Heart right ventricle (tissue), 16 donors: ENCODE results near the gene BMPR1A. TPM values are rescaled to one million over a fixed set of nuclear protein-coding genes. Genes with fewer than 3 reads are reported as not detected.

Experiments
- ATAC-seq, 8 donors: fragments of 200-7000 bp; cut with Tn5 transposase; one replicate each; pipeline ENCODE4 v1.9.1; 2020; ENCODE audit warnings: mild to moderate bottlenecking in 8 of 8, moderate library complexity in 8 of 8, moderate number of reproducible peaks in 1 of 8
- DNase-seq, 2 donors: peaks; one replicate each; pipeline ENCODE4 v3.0.0-alpha.2; 2020
- H3K27ac ChIP-seq, 10 donors: fragments of 200-600 bp; sonication (generic) in 2 of 10; one replicate each; pipeline versions ENCODE4 v1.5.0 to v1.8.0; 2020 to 2022; ENCODE audit warnings: mild to moderate bottlenecking in 3 of 10
- H3K27me3 ChIP-seq, 7 donors: fragments of 200-600 bp; one replicate each; pipeline ENCODE4 v1.8.0; 2021 to 2022; ENCODE audit warnings: mild to moderate bottlenecking in 2 of 7
- H3K36me3 ChIP-seq, 9 donors: fragments of 200-600 bp; sonication (generic) in 1 of 9; one replicate each; pipeline versions ENCODE4 v1.5.0 to v1.8.0; 2020 to 2022; ENCODE audit warnings: mild to moderate bottlenecking in 2 of 9
- H3K4me1 ChIP-seq, 9 donors: fragments of 200-600 bp; sonication (generic) in 1 of 9; one replicate each; pipeline versions ENCODE4 v1.5.0 to v1.8.0; 2020 to 2022; ENCODE audit warnings: mild to moderate bottlenecking in 4 of 9
- H3K4me3 ChIP-seq, 10 donors: fragments of 200-600 bp; sonication (generic) in 2 of 10; one replicate each; pipeline versions ENCODE4 v1.5.0 to v1.8.0; 2020 to 2022; ENCODE audit warnings: mild to moderate bottlenecking in 7 of 10, moderate library complexity in 2 of 10
- H3K9me3 ChIP-seq, 11 donors: fragments of 200-600 bp in 10 of 11; sonication (generic) in 2 of 11; one replicate each; pipeline versions ENCODE4 v1.5.0 to v1.8.0; 2013 to 2022; ENCODE audit warnings: mild to moderate bottlenecking in 2 of 11, control low read depth in 1 of 11, moderate library complexity in 1 of 11
- WGBS, 2 donors: extraction: QIAGEN DNeasy Blood & Tissue Kit; methylation state at CpG; one replicate each; pipeline ENCODE4 v1.1.7; 2013; ENCODE audit warnings: inconsistent platforms in 1 of 2; 5-methylcytosine and 5-hydroxymethylcytosine counted together
- intact Hi-C, 10 donors: fragments of 100-400 bp; cut with DNase I; formaldehyde crosslinking; loops; one replicate each; pipeline versions ENCODE4 v1.11.1 to v1.14.2; 2022
- polyA plus RNA-seq, 2 donors: library from polyadenylated mRNA; stranded (reverse); fragments of 200-250 nt; gene quantifications; one replicate each; pipeline ENCODE4 v1.2.3, GENCODE V29; 2013
- total RNA-seq, 10 donors: library from RNA; stranded (reverse); fragmentation: NEBNext Ultra II Directional in 3 of 10; extraction: Animal tissue kit (Norgen Biotek cat#: 25700) in 3 of 10; gene quantifications; one replicate each; pipeline versions ENCODE4 v1.2.1 to v1.2.4, GENCODE V29; 2021 to 2023
- TF ChIP-seq, protein P1 (sequence below), 9 donors: fragments of 200-600 bp; sonication (generic) in 2 of 9; IDR thresholded peaks; one replicate each; pipeline versions ENCODE4 v1.5.0 to v1.8.0; 2021 to 2022; ENCODE audit warnings: antibody characterized with exemption in 9 of 9, mild to moderate bottlenecking in 5 of 9, moderate library complexity in 1 of 9
- donor health status: Arrhythmogenic right ventricular cardiomyopathy.
- donor health status: ischemic (EF 13 %, LVEDD 7.1; RV severe dilation, severe dysfunction).
- donor health status: healthy with polysubstance abuse.
- donor health status: DM: no; HTN: yes; CAD: no.
- donor health status: DM: no; HTN: no; CAD: no.
- donor health status: ischemic (EF 25% LVEDD 6.9; RV normal size, moderate dysfunction).
- donor health status: ischemic (EF 25% LVEDD 5.7; RV mildly dilated, moderate dysfunction).
- donor health status: healthy.
- donor health status: DM: yes; HTN: yes; CAD: no.
- donor health status: Ischemic cardiomyopathy.
- donor health status: ischemic (EF 35%, LVEDD 5.7; RV mildly dilated, moderate dysfunction).
- donor health status: nonischemic (EF 11% LVEDD 7.7; RV severe dilation, severe dysfunction).
- donor health status: DM: yes; HTN: yes; CAD: no.
- donor health status: PGD.
- donor health status: ischemic (EF 29% LVEDD 5.4; RV normal size, mild dysfunction).
- donor health status: nonischemic (EF 23%, LVEDD 6.1; RV moderate dilation, normal function).

The BMPR1A gene
- total and polyA plus RNA-seq, 12 donors = 6.7 to 69.0 (median 45.6) TPM

DNA sequence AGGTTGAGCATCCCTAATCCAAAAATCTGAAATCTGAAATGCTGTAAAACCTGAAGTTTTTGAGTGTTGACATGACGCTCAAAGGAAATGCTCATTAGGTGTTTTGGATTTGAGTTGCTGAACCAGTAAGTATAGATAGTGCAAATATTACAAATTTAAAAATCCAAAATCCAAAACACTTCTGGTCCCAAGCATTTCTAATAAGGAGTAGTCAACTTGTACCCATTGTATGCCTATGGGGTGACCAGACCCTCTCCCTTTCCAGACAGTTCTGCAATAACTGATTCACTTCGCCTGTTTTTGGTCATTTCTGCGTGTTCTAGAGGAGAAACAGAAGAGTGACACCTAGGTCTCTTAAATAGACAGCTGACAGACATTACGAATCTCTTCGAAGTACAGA, 110.7 kb downstream of the BMPR1A start:
- no peak for DNase-seq
- H3K4me1 ChIP-seq = peaks cover 0 to 64% (median 29%) of the 10 kb centered on the region in 9 donors
- WGBS, 2 donors = 94% methylated on average over 5 of the region's 5 CpGs

DNA sequence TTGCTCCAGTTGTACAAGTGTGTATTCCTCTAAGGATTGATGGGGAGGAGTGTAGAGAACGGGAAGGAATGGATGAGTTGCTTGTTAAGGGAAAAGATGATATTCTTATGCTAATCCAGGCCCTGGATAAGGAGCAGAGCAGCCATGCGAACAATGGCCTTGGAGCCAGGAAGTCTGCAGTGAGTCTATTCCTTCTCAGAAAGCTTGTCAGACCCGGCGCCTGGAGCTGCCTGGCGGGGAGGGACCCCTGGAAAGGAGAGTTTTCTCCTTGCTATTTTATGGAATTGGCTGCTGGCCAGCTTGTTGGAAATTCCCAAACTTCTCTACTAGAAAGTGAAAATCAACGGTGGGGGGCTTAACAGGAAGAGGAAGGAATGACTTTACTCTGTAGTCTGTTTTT, 111.9 kb downstream of the BMPR1A start:
- 32 to 45% methylated on average over 6 of the region's 6 CpGs for WGBS, 2 donors
- ATAC-seq (peak in 5 of 8 donors; percentile 35 to 57 (median 44)), DNase-seq (peak in 1 of 2 donors; percentile 65)
- no peaks in the 10 kb centered on the region for H3K36me3 ChIP-seq
- TF ChIP-seq, protein P1, sequence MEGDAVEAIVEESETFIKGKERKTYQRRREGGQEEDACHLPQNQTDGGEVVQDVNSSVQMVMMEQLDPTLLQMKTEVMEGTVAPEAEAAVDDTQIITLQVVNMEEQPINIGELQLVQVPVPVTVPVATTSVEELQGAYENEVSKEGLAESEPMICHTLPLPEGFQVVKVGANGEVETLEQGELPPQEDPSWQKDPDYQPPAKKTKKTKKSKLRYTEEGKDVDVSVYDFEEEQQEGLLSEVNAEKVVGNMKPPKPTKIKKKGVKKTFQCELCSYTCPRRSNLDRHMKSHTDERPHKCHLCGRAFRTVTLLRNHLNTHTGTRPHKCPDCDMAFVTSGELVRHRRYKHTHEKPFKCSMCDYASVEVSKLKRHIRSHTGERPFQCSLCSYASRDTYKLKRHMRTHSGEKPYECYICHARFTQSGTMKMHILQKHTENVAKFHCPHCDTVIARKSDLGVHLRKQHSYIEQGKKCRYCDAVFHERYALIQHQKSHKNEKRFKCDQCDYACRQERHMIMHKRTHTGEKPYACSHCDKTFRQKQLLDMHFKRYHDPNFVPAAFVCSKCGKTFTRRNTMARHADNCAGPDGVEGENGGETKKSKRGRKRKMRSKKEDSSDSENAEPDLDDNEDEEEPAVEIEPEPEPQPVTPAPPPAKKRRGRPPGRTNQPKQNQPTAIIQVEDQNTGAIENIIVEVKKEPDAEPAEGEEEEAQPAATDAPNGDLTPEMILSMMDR (IDR thresholded peaks at IDR 0.05) = no peak
- H3K4me1 ChIP-seq = peaks cover 0 to 64% (median 36%) of the 10 kb centered on the region in 9 donors
- H3K27ac ChIP-seq = peak overlapping the region in 4 of 10 donors; percentile 6 to 46 (median 32)
- intact Hi-C loops = no loop called here
- no peak overlapping the region for H3K4me3 ChIP-seq
- H3K9me3 ChIP-seq = no peaks in the 10 kb centered on the region
- peaks cover 0 to 10% (median 0%) of the 10 kb centered on the region in 7 donors for H3K27me3 ChIP-seq

More for the DNA sequence above, 110.7 kb downstream of the BMPR1A start:
- H3K4me3 ChIP-seq = no peak overlapping the region
- no peaks in the 10 kb centered on the region for H3K9me3 ChIP-seq
- no peak for ATAC-seq
- TF ChIP-seq, protein P1 (IDR thresholded peaks at IDR 0.05) = no peak
- no peaks in the 10 kb centered on the region for H3K36me3 ChIP-seq
- intact Hi-C loops = no loop called here
- H3K27ac ChIP-seq = no peak overlapping the region
- H3K27me3 ChIP-seq = peaks cover 0 to 10% (median 0%) of the 10 kb centered on the region in 7 donors

DNA sequence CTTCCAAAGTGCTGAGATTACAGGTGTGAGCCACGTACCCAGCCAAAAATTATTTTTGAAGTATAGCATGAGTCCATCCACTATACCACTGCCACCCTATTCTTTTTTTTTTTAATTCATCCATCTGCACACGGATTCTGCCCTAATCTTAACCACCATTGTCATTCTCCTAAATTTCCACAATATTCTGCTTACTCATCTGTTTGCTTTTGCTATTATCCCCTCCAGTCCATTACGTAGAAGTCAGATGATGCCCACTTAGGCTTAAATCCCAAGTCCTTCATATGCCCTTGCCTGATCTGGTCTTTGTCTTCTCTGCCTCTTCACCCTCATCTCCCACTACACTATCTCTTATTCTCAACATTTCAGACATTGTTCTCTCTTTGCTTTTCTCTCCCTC, 114.3 kb downstream of the BMPR1A start:
- Histone ChIP-seq H3K4me1 (peaks cover 0 to 53% (median 34%) of the 10 kb centered on the region in 9 donors), H3K36me3 (peaks cover 0 to under 1% (median 0%) of the 10 kb centered on the region in 9 donors), H3K4me3 (no peak overlapping the region), H3K27me3 (peaks cover 0 to 10% (median 0%) of the 10 kb centered on the region in 7 donors), H3K9me3 (no peaks in the 10 kb centered on the region), H3K27ac (no peak overlapping the region)
- DNase-seq (no peak), ATAC-seq (no peak)
- WGBS, 2 donors = 79 to 83% methylated on average over 3 of the region's 3 CpGs
- TF ChIP-seq, protein P1 (IDR thresholded peaks at IDR 0.05) = no peak
- intact Hi-C loops = no loop called here

DNA sequence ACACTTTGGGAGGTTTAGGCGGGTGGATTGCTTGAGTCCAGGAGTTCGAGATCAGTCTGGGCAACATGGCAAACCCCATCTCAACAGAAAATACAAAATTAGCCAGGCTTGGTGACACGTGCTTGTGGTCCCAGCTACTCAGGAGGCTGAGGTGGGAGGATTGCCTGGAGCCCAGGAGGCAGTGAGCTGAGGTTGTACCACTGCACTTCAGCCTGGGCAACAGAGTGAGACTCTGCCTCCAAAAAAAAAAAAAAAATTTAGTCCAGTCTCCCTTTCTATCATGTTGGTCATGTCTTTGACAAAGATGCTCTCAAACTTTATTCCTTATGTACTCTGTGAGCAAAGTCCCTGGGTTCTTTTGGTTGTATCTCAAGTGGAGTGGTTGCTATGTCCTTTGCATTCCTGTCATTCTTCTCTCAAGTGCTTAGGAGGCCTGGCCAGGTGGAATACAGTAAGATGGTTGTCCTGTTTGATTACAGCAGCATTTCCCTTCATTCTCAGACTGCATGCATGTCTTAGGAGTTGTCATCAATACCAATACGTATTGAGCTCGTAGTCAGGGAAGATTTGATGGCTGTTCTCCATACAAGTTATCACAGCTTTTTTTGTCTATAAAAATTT, 115.3 kb downstream of the BMPR1A start:
- intact Hi-C loops = no loop called here
- peaks cover 0 to 10% (median 0%) of the 10 kb centered on the region in 7 donors for H3K27me3 ChIP-seq
- H3K4me1 ChIP-seq = peaks cover 0 to 43% (median 27%) of the 10 kb centered on the region in 9 donors
- H3K27ac ChIP-seq = no peak overlapping the region
- ATAC-seq (peak in 4 of 8 donors; percentile 12 to 54 (median 36)), DNase-seq (no peak)
- WGBS, 2 donors = 77 to 80% methylated on average over 5 of the region's 5 CpGs
- no peaks in the 10 kb centered on the region for H3K9me3 ChIP-seq
- peaks cover 0 to 10% (median 3%) of the 10 kb centered on the region in 9 donors for H3K36me3 ChIP-seq
- H3K4me3 ChIP-seq = no peak overlapping the region
- TF ChIP-seq, protein P1 (IDR thresholded peaks at IDR 0.05) = no peak
